Measurements from ENCODE around the gene PGLYRP4. TPM values are rescaled to one million over a fixed set of nuclear protein-coding genes. Genes with fewer than 3 reads are reported as not detected.
"Not testable (repeated sequence)": the region's sequence is repeated elsewhere in the genome, so short reads cannot be mapped to it uniquely, and the experiment has no call there.

Gene PGLYRP4
- polyA plus RNA-seq, 2 donors = 3.1 to 3.3 TPM

DNA sequence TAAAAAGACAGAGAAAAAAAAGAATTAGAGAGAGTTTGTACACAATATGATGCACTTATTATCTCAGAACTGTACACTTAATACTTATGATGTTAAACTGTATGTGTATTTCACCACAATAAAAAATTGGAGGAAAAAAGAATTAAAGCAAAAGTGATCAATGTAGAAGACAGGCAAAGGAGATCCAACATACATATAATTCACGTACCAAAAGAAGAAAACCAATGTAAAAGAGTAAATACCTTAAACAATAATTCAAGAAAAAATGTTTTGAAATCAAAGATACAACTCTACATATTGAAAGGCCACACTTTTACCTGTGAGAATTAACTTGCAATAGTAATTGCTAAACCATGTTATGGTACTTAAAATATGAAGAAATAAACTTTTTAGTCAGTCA is 26.1 kb downstream of the PGLYRP4 start:
- H3K9me3 ChIP-seq (ENCODE audit: control insufficient read depth in 2 of 2, insufficient read depth in 1 of 2, low read depth in 1 of 2, low read length in 1 of 2) = peaks cover 0 to 5% of the 10 kb centered on the region in 2 donors
- no peak overlapping the region for H3K27ac ChIP-seq (ENCODE audit: low read depth in 2 of 2, low read length in 1 of 2)
- WGBS, 2 donors = 0 to 12% methylated on average over 1 of the region's 1 CpG
- no peaks in the 10 kb centered on the region for H3K36me3 ChIP-seq (ENCODE audit: control insufficient read depth in 2 of 2, insufficient read depth in 2 of 2, low read length in 1 of 2)
- no peaks in the 10 kb centered on the region for H3K4me1 ChIP-seq (ENCODE audit: control insufficient read depth in 2 of 2, insufficient read depth in 2 of 2, low read length in 1 of 2)
- H3K27me3 ChIP-seq (ENCODE audit: control insufficient read depth in 1 of 2, insufficient read depth in 2 of 2, low read length in 2 of 2) = no peaks in the 10 kb centered on the region
- no peak overlapping the region for H3K4me3 ChIP-seq (ENCODE audit: low read depth in 1 of 2, low read length in 2 of 2)

DNA sequence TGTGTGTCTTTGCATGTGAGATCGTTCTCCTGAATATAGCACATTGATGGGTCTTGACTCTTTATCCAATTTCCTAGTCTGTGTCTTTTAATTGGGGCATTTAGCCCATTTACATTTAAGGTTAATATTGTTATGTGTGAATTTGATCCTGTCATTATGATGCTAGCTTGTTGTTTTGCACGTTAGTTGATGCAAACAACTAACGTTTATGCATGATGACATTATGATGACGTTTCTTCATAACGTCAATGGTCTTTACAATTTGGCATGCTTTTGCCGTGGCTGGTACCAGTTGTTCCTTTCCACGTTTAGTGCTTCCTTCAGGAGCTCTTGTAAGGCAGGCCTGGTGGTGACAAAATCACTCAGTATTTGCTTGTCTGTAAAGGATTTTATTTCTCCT is 30.5 kb downstream of the PGLYRP4 start:
- not testable (repeated sequence) for H3K27me3 ChIP-seq (ENCODE audit: control insufficient read depth in 1 of 2, insufficient read depth in 2 of 2, low read length in 2 of 2); H3K4me1 ChIP-seq (ENCODE audit: control insufficient read depth in 2 of 2, insufficient read depth in 2 of 2, low read length in 1 of 2); H3K36me3 ChIP-seq (ENCODE audit: control insufficient read depth in 2 of 2, insufficient read depth in 2 of 2, low read length in 1 of 2); H3K9me3 ChIP-seq (ENCODE audit: control insufficient read depth in 2 of 2, insufficient read depth in 1 of 2, low read depth in 1 of 2, low read length in 1 of 2); H3K27ac ChIP-seq (ENCODE audit: low read depth in 2 of 2, low read length in 1 of 2); H3K4me3 ChIP-seq (ENCODE audit: low read depth in 1 of 2, low read length in 2 of 2)
- WGBS, 2 donors = 83 to 85% methylated on average over 7 of the region's 7 CpGs

DNA sequence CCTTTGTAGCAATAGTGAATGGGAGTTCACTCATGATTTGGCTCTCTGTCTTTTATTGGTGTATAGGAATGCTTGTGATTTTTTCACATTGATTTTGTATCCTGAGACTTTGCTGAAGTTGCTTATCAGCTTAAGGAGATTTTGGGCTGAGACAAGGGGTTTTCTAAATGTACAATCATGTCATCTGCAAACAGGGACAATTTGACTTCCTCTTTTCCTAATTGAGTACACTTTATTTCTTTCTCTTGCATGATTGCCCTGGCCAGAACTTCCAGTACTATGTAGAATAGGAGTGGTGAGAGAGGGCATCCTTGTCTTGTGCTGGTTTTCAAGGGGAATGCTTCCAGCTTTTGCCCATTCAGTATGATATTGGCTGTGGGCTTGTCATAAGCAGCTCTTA is 32.6 kb downstream of the PGLYRP4 start:
- not testable (repeated sequence) for H3K27me3 ChIP-seq (ENCODE audit: control insufficient read depth in 1 of 2, insufficient read depth in 2 of 2, low read length in 2 of 2); H3K4me3 ChIP-seq (ENCODE audit: low read depth in 1 of 2, low read length in 2 of 2); H3K27ac ChIP-seq (ENCODE audit: low read depth in 2 of 2, low read length in 1 of 2); H3K9me3 ChIP-seq (ENCODE audit: control insufficient read depth in 2 of 2, insufficient read depth in 1 of 2, low read depth in 1 of 2, low read length in 1 of 2); H3K36me3 ChIP-seq (ENCODE audit: control insufficient read depth in 2 of 2, insufficient read depth in 2 of 2, low read length in 1 of 2); H3K4me1 ChIP-seq (ENCODE audit: control insufficient read depth in 2 of 2, insufficient read depth in 2 of 2, low read length in 1 of 2)

DNA sequence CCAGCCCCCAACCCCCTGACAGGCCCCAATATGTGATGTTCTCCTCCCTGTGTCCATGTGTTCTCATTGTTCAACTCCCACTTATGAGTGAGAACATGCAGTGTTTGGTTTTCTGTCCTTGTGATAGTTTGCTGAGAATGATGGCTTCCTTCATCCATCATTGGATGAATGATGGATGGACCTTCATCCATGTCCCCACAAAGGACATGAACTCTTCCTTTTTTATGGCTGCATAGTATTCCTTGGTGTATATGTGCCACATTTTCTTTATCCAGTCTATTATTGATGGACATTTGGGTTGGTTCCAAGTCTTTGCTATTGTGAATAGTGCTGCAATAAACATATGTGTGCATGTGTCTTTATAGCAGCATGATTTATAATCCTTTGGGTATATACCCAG is 34.3 kb downstream of the PGLYRP4 start:
- H3K27me3 ChIP-seq (ENCODE audit: control insufficient read depth in 1 of 2, insufficient read depth in 2 of 2, low read length in 2 of 2); H3K9me3 ChIP-seq (ENCODE audit: control insufficient read depth in 2 of 2, insufficient read depth in 1 of 2, low read depth in 1 of 2, low read length in 1 of 2); H3K4me3 ChIP-seq (ENCODE audit: low read depth in 1 of 2, low read length in 2 of 2); H3K4me1 ChIP-seq (ENCODE audit: control insufficient read depth in 2 of 2, insufficient read depth in 2 of 2, low read length in 1 of 2); H3K27ac ChIP-seq (ENCODE audit: low read depth in 2 of 2, low read length in 1 of 2); H3K36me3 ChIP-seq (ENCODE audit: control insufficient read depth in 2 of 2, insufficient read depth in 2 of 2, low read length in 1 of 2): not testable (repeated sequence)

DNA sequence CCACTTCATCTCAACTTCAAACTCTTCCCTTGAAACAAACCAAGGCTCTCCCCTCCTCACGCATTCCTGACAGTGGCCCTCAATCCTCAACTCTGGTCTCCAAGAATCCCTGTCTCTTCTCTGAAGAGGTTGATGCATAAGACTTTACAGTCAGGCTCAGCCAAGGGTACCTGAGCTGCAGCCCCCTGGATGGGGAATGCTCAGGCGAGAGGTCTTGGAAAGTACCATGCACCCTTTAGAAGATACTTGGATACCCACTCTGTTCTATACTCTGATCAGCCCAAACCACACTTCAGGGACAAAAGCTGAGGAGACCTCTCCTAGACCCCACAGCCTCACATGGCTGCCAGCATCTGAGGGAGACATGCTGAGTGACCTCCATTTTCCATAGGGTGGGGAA is 35.4 kb downstream of the PGLYRP4 start:
- Histone ChIP-seq H3K36me3 (ENCODE audit: control insufficient read depth in 2 of 2, insufficient read depth in 2 of 2, low read length in 1 of 2) (no peaks in the 10 kb centered on the region), H3K4me3 (ENCODE audit: low read depth in 1 of 2, low read length in 2 of 2) (no peak overlapping the region), H3K4me1 (ENCODE audit: control insufficient read depth in 2 of 2, insufficient read depth in 2 of 2, low read length in 1 of 2) (peaks cover 0 to 5% of the 10 kb centered on the region in 2 donors), H3K27ac (ENCODE audit: low read depth in 2 of 2, low read length in 1 of 2) (peak overlapping the region; percentile 13 to 73), H3K27me3 (ENCODE audit: control insufficient read depth in 1 of 2, insufficient read depth in 2 of 2, low read length in 2 of 2) (no peaks in the 10 kb centered on the region), H3K9me3 (ENCODE audit: control insufficient read depth in 2 of 2, insufficient read depth in 1 of 2, low read depth in 1 of 2, low read length in 1 of 2) (no peaks in the 10 kb centered on the region)
- WGBS, 2 donors = 91 to 94% methylated on average over 2 of the region's 2 CpGs

DNA sequence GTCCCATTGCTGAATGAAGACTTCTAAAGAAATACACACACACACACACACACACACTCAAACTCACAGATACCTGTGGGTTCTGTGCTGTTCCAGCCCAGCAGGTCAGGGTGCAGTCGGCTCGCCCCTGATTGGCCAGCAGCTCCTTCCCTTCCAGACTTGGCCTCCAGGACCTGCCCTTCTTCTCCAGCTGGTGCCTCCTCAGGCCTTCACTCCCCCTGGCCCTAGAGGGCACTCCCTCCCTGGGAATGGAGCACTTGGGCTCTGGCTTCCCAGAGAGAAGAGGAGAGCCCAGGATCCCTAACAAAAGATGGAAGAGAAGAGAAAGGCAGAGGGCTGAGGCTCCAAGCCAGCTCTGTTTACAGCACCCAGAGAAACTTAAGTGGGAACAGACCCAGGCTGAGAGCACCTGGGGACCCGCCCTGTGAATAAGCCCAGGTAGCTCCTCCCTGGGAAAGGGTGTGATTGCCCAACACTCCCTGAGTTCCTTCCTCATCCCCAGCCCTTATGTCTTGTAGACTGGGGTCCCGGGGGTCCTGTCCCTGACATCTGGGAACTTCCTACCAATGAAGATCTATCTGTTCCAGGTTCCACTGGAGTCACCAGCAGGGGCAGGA is 36.0 kb downstream of the PGLYRP4 start, which contains the start of gene PGLYRP3:
TSS of gene PGLYRP3 (minus strand) at position 383 of the 617 bp plus-strand sequence. CDS start 2,287 bp downstream, outside the sequence.
- Histone ChIP-seq H3K36me3 (ENCODE audit: control insufficient read depth in 2 of 2, insufficient read depth in 2 of 2, low read length in 1 of 2) (no peaks in the 10 kb centered on the region), H3K4me1 (ENCODE audit: control insufficient read depth in 2 of 2, insufficient read depth in 2 of 2, low read length in 1 of 2) (peaks cover 0 to 5% of the 10 kb centered on the region in 2 donors), H3K9me3 (ENCODE audit: control insufficient read depth in 2 of 2, insufficient read depth in 1 of 2, low read depth in 1 of 2, low read length in 1 of 2) (no peaks in the 10 kb centered on the region), H3K27me3 (ENCODE audit: control insufficient read depth in 1 of 2, insufficient read depth in 2 of 2, low read length in 2 of 2) (no peaks in the 10 kb centered on the region), H3K27ac (ENCODE audit: low read depth in 2 of 2, low read length in 1 of 2) (peak within 1 kb of the TSS; percentile 64 to 89), H3K4me3 (ENCODE audit: low read depth in 1 of 2, low read length in 2 of 2) (peak within 1 kb of the TSS in 1 of 2 donors; percentile 45)
- 51 to 68% methylated on average over 4 of the region's 4 CpGs for WGBS, 2 donors

DNA sequence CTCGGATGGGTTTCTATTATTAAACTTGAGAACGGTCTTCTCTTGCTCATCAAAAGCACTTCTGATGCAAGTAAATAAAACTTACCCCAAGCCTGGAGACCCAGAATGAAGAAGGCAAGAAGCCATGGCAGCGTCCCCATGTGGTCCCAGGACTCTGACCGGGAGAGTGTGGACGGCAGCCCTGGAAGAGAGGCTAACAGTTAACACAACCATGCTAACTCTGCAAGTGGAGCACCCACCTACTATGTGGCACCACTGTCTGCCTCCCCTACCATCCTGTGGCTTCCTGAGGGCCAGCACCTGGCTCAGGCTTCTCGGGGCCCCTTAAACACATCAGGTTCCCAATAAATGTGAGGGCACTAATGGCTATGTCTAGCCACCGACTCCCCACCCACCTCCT is 38.1 kb downstream of the PGLYRP4 start:
- peaks cover 0 to 5% of the 10 kb centered on the region in 2 donors for H3K4me1 ChIP-seq (ENCODE audit: control insufficient read depth in 2 of 2, insufficient read depth in 2 of 2, low read length in 1 of 2)
- H3K27me3 ChIP-seq (ENCODE audit: control insufficient read depth in 1 of 2, insufficient read depth in 2 of 2, low read length in 2 of 2) = no peaks in the 10 kb centered on the region
- no peaks in the 10 kb centered on the region for H3K9me3 ChIP-seq (ENCODE audit: control insufficient read depth in 2 of 2, insufficient read depth in 1 of 2, low read depth in 1 of 2, low read length in 1 of 2)
- H3K36me3 ChIP-seq (ENCODE audit: control insufficient read depth in 2 of 2, insufficient read depth in 2 of 2, low read length in 1 of 2) = peaks cover 0 to 4% of the 10 kb centered on the region in 2 donors
- no peak overlapping the region for H3K4me3 ChIP-seq (ENCODE audit: low read depth in 1 of 2, low read length in 2 of 2)
- H3K27ac ChIP-seq (ENCODE audit: low read depth in 2 of 2, low read length in 1 of 2) = no peak overlapping the region
- 72 to 76% methylated on average over 7 of the region's 7 CpGs for WGBS, 2 donors

DNA sequence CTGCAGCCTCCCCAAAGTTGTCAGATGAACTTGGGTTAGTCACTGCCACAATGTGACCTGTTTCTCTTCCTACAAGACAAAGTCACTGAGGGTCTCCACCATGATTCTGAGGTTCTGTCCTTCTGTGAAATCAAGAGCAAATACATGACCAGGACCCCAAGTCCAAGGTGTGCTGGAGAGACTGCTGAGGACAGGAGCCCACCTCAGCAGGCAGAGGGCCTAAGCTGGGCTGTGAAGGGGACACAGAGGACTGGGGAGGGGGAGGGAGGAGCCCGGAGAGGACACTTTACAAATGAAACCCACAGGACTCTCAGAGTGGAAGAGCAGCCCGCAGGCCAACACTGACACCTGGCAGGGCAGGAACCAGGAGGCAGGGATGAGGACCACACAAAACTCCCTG is 39.2 kb downstream of the PGLYRP4 start:
- WGBS, 2 donors = 67 to 77% methylated on average over 2 of the region's 2 CpGs
- H3K36me3 ChIP-seq (ENCODE audit: control insufficient read depth in 2 of 2, insufficient read depth in 2 of 2, low read length in 1 of 2) = peaks cover 0 to 4% of the 10 kb centered on the region in 2 donors

DNA sequence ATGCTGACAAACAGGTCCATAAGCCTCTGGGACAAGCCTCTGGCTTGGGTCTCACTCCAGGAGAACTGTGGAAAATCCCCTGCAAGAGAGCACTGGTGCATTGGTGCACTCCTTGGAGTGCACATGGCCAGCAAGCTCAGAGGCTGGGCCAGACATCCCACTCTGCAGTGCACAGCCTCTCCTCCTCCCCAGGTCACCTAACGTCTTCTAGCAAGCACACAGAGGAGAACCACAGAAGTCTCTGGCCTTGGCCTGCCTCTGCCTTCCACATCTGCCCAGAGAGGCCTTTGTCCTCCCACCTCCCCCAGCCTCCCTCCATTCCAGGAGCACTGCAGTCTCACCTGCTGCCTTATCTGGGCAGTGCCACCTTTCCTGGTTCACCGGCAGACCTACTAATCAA is 40.1 kb downstream of the PGLYRP4 start:
- no peaks in the 10 kb centered on the region for H3K27me3 ChIP-seq (ENCODE audit: control insufficient read depth in 1 of 2, insufficient read depth in 2 of 2, low read length in 2 of 2)
- no peak overlapping the region for H3K27ac ChIP-seq (ENCODE audit: low read depth in 2 of 2, low read length in 1 of 2)
- peaks cover 0 to 5% of the 10 kb centered on the region in 2 donors for H3K4me1 ChIP-seq (ENCODE audit: control insufficient read depth in 2 of 2, insufficient read depth in 2 of 2, low read length in 1 of 2)
- peaks cover 0 to 8% of the 10 kb centered on the region in 2 donors for H3K36me3 ChIP-seq (ENCODE audit: control insufficient read depth in 2 of 2, insufficient read depth in 2 of 2, low read length in 1 of 2)
- H3K4me3 ChIP-seq (ENCODE audit: low read depth in 1 of 2, low read length in 2 of 2) = no peak overlapping the region
- no peaks in the 10 kb centered on the region for H3K9me3 ChIP-seq (ENCODE audit: control insufficient read depth in 2 of 2, insufficient read depth in 1 of 2, low read depth in 1 of 2, low read length in 1 of 2)
- WGBS, 2 donors = 92 to 93% methylated on average over 2 of the region's 2 CpGs

More for the DNA sequence above, 39.2 kb downstream of the PGLYRP4 start:
- Histone ChIP-seq H3K4me3 (ENCODE audit: low read depth in 1 of 2, low read length in 2 of 2) (no peak overlapping the region), H3K27ac (ENCODE audit: low read depth in 2 of 2, low read length in 1 of 2) (no peak overlapping the region), H3K27me3 (ENCODE audit: control insufficient read depth in 1 of 2, insufficient read depth in 2 of 2, low read length in 2 of 2) (no peaks in the 10 kb centered on the region), H3K9me3 (ENCODE audit: control insufficient read depth in 2 of 2, insufficient read depth in 1 of 2, low read depth in 1 of 2, low read length in 1 of 2) (no peaks in the 10 kb centered on the region), H3K4me1 (ENCODE audit: control insufficient read depth in 2 of 2, insufficient read depth in 2 of 2, low read length in 1 of 2) (peaks cover 0 to 5% of the 10 kb centered on the region in 2 donors)

DNA sequence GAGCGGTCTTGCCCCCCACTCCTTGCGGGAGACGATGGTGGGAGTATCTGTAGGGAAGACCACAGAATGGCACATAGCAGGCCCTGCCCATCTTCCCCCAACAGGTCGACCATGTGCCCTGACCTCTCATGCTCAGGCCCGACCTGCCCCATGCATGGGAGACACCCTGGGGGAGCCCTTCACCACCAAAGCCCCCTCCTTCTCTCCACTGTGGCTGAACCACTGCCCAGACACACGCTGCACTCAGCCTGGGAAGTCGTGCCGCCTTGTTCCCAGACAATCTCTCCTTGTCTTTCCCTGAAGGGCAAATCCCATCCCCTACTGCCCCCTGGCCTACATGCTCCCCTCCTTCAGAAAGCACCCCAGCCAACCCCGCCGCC is 41.4 kb downstream of the PGLYRP4 start:
- H3K4me3 ChIP-seq (ENCODE audit: low read depth in 1 of 2, low read length in 2 of 2) = no peak overlapping the region
- H3K27ac ChIP-seq (ENCODE audit: low read depth in 2 of 2, low read length in 1 of 2) = no peak overlapping the region
- peaks cover 0 to 9% of the 10 kb centered on the region in 2 donors for H3K36me3 ChIP-seq (ENCODE audit: control insufficient read depth in 2 of 2, insufficient read depth in 2 of 2, low read length in 1 of 2)
- H3K4me1 ChIP-seq (ENCODE audit: control insufficient read depth in 2 of 2, insufficient read depth in 2 of 2, low read length in 1 of 2) = peaks cover 0 to 5% of the 10 kb centered on the region in 2 donors
- no peaks in the 10 kb centered on the region for H3K27me3 ChIP-seq (ENCODE audit: control insufficient read depth in 1 of 2, insufficient read depth in 2 of 2, low read length in 2 of 2)
- 85% methylated on average over 10 of the region's 10 CpGs for WGBS, 2 donors
- H3K9me3 ChIP-seq (ENCODE audit: control insufficient read depth in 2 of 2, insufficient read depth in 1 of 2, low read depth in 1 of 2, low read length in 1 of 2) = no peaks in the 10 kb centered on the region

All from esophagus (tissue), 2 donors.